ENCODE data around the gene MAP1LC3B.
"Not testable (repeated sequence)": the region's sequence is repeated elsewhere in the genome, so short reads cannot be mapped to it uniquely, and the experiment has no call there.

The MAP1LC3B gene

DNA sequence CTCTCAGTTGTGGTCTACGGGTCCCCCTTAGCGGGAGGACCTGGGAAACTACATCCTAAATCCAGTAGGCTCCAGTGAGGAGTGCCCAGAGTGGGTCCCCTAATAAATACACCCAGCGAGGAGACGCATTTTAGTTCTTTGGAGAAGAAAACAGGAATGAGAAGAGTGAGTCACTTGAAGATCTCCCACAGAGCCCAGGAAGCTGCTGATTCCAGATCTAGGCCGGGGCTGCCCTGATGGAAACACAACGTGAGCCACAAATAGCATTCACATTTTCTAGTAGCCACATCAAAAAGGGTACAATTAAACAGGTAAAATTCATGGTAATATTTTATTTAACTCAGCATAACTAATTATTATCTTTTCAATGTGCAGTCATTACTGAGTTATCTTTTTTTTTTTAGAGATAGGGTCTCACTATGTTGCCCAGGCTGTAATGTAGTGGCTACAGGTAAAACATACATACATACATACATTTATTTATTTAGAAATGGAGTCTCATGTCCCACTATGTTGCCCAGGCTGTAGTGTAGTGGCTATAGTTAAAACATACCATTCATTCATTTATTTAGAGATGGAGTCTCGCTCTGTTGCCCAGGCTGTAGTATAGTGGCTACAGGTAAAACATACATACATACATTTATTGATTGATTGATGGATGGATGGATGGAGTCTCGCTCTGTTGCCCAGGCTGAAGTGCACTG is 30.1 kb upstream of the MAP1LC3B start:
- no peak for FAIRE-seq

DNA sequence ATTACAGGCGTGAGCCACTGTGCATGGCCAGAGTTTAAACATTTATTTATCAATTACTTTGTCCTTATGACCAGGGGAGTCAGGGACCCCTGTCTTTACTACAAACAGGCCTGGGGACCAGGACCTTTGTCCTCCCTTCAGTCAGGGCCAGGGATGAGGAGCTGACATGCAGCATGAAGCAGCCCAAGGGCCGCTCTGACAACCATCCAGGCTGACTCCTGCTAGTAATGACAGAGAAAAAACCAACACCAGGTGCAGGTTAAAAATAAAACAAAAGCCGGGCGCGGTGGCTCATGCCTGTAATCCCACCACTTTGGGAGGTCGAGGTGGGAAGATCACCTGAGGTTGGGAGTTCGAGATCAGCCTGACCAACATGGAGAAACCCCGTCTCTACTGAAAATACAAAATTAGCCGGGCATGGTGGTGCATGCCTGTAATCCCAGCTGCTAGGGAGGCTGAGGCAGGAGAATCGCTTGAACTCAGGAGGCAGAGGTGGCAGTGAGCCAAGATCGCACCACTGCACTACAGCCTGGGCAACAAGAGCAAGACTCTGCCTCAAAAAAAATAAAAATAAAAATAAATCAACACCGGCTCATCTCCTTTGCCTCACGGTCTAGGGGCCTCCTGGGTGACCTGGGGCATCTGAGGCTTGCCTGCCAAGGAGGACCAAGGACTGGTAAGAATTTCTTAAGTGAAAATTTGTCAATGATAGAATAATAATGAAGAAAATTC is 29.1 kb upstream of the MAP1LC3B start:
- not testable (repeated sequence) for FAIRE-seq

GRCh38 chr16:87363771-87364455 is 28.2 kb upstream of the MAP1LC3B start:
- no peak for FAIRE-seq

DNA sequence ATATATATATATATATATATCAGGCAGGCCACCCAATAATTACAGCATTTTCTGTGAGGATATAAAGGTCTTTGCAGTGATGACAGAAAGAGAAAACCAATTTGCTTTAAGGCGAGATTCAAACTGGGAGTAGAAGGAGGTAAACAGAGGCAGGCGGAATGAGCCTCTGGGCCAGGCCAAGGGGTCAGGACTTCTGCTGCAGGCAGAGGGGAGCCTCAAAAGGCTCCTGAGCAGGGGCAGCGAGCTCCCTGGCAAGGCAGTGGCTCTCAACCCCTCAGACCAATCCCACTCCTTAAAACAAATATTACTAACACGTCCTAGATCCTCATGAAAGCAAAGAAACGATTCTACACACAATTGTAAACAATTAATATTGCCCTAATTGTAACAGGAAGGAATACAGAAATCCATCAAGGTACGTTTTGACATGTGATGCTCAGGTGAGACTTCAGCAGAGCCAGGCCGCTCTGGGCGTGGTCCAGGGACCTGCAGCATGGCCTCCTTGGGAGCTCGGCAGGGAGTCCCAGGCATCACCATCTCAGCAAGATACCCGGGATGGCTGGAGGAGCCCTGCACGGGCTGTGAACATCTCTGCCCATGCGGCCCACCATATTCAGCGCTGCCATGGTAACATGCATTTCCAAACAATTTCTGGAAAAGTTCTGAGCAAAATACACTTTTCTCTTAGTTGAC is 27.0 kb upstream of the MAP1LC3B start:
- no peak for FAIRE-seq

GRCh38 chr16:87366288-87366687 is 25.8 kb upstream of the MAP1LC3B start:
- FAIRE-seq, result no peak

DNA sequence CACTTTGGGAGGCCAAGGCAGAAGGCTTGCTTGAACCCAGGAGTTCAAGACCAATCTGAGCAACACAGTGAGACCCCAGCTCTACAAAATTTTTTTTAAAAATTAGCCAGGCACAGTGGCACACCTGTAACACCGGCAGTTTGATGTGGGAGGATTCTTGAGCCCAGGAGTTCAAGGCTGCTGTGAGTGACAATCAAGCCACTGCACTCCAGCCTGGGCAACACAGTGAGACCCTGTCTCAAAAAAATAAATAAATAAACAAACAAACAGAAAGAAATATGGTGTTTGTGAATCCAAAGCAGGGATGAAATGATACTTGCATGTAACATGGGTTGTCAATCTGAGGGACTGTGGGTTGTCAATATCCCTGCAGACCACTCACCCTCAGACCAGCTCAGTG is 25.2 kb upstream of the MAP1LC3B start:
- no peak for FAIRE-seq

DNA sequence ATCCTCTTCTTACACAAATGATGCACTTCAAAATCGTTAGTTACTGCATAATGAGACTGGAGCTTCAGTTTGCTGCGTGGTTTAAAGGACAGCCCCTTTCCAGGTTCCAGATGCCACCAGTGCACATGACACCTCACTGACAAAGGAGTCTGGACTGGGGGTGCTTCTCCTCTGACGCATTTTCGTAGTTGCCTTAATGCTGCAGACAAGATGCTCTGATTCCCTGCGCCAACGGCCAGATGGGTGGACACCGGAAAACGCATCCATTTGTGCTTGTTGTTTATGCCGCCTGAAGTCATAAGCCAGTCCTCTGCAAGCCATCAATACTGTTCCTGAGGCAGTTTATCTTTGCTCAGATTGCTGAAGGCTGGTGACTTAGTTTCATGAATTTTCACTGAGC is 24.6 kb upstream of the MAP1LC3B start:
- FAIRE-seq, result no peak

DNA sequence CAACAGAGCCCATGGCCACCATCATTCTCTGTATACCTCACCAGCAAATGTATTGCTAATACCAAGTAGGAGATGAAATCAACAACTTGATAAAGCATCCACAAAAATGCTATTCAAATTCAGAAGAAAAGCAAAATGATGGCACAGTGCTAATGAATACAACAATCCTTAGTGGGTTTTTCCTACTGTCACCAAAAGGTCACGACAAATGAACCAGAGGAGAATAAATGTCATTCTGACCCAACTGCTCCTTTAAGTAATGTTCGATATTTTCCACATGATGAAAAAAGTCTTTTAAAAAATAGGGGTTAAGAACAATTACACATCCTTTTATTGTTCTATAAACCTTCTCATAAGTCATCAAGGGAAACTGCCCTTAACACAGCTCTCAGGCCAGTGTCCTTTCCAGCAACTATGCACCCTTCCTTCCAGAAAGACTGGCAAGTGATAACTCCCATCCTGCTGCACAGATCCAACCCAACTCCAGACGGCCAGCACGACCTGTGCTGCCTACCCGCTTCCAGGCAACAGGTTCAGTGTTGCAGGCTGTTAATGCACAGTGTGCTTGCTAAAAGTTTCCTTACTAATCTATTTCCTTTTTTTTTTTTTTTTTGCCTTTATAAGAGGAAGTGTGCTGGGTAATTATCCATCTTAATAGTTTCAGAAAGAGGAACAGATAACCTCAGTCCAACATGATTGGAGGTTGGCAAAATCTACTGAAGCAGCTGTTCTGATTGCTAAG is 23.9 kb upstream of the MAP1LC3B start:
- no peak for FAIRE-seq

DNA sequence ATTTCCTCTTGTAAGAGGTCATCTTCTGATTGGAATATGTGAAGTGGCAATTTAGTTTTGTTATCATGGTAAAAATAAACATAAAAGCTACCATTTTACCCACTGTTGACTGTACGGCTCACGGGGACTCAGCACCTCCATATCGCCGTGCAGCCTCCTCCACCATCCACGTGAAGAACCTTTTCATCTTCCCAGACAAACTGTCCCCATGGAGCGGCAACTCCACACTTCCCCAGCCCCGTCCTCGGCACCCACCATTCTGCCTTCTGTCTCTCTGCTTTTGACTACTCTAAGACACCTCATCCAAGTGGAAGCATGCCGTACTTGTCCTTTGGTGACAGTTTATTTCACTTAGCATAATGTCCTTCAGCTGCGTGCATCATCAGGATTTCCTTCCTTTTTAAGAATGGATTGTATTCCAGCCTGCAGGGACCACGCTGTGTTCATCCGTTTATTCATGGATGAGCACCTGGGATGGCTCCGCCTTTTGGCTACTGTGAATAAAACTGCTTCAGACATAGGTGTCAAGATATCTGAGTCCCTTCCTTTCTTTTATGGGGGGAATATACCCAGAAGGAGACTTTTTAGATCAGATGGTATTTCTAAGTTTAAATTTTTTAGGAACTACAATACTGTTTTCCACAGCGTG is 22.9 kb upstream of the MAP1LC3B start:
- no peak for FAIRE-seq

DNA sequence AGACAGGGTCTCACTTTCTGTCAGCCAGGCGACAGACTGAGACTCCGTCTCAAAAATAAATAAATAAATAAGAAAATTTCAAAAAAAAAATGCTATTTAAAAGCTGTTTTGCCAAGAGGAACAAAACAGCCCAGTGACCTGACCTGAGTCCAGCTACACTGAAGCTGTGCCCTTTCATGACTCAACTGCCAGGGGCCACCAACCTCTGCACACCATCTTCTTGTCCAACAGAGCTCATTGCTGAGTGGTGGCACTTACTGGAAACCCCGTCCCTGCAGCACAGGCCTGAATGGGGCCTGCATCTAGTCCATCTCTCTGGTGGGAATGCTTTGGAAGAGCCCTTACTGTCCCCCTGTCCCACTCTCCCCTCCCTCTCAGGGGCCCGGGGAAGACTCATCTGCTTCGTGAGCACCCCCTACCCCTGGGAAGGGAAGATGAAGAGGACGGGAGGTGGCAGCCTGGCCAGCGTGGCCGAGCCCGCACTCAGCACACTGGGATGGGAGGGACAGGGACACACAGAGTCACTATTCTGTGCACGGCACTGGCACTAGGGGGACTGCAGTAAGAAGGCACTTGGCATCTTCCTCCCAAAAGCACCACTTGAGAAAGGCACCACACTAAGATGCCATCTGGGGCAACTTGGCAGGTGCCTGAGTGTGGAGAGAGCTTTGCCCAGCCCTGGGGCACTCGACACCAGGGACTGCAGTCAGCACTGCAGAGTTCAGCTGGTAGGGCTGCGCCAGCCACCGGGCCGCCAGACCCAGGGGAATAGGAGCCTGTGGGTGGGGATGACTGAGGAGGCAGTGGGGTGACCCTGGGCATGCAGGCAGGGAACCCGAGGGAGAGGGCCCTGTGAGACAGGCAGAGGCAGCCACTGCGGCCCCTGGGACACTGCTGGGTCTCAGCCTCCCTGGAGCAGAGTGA is 22.1 kb upstream of the MAP1LC3B start:
- no peak for FAIRE-seq

GRCh38 chr16:87371261-87371866 is 20.8 kb upstream of the MAP1LC3B start:
- no peak for FAIRE-seq

- no peak for FAIRE-seq
These were observed 19.8 kb upstream of the MAP1LC3B start for GRCh38 chr16:87372305-87372704.

GRCh38 chr16:87374313-87374712 is 17.8 kb upstream of the MAP1LC3B start:
- no peak for FAIRE-seq

DNA sequence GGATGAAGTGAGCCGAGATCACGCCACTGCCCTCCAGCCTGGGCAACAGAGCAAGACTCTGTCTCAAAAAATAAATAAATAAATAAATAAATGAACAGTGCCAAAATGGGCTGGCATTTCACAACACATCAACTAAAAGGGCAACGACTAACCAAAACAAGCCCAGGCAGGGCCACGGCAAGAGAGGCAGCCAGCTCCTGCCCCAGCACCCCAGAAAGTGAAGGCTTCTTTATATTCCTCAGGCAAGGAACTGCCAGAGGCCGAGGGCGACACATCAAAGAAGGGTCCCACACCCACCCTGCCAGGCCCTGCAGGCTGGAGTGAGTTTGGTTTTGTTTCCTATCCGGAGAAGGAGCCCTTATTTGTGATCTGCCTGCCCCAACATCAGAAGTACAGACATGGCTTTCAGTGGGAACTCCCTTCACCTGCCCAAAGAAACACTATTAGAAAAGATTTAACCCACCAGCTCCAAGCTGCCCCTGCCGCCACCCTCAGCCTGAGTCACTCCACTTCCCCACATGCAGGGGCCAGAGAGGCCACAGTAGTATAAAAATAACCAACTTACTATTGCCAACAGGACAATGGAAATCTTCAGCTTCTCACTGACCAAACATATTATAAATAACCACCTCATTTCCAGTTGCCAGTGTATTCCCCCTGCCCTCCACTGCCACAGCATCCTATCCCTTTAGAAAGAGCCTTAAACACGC is 16.6 kb upstream of the MAP1LC3B start:
- FAIRE-seq, result no peak

- FAIRE-seq, result no peak
These were observed 15.5 kb upstream of the MAP1LC3B start for GRCh38 chr16:87376660-87377059.

DNA sequence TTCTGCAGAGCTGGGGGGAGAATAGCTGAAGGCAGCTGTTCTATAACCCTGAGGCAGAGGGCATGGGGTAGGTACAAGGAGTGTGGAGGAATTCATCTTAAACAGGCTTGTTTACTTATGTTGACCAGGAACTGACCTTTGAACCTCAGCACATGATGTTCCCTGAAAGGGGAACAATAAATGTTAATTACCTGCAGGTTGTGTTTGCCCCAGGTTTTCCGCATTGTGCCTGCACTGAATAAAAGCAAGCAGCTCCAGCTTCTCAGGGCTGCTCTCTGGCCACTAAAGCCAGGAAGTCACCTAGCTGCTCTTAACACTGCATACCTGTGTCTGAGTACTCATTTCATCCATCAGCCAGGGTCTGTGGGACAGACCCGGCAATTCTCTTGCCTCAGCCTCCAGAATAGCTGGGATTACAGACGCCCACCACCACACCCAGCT is 12.8 kb upstream of the MAP1LC3B start:
- not testable (repeated sequence) for FAIRE-seq

- FAIRE-seq, result no peak
These were observed 11.7 kb upstream of the MAP1LC3B start for GRCh38 chr16:87380403-87380802.

DNA sequence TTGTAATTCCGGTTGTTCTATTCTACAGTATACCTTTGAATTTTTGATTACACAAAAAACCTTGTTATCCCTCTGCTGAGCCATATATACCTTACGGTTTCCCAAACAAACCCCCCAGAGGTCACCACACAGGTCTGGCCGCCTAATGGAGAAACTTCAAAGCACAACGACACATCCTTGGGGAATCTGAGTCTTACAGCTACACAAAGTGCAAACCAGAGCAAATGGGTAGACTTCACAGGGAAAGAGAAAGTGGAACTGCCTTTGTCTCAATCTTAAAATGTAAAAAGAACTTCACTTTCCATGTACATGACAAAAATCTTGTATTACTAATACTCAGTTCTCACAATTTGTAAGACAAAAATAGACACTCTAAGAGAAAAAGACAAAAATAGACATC is 11.3 kb upstream of the MAP1LC3B start:
- no peak for FAIRE-seq

DNA sequence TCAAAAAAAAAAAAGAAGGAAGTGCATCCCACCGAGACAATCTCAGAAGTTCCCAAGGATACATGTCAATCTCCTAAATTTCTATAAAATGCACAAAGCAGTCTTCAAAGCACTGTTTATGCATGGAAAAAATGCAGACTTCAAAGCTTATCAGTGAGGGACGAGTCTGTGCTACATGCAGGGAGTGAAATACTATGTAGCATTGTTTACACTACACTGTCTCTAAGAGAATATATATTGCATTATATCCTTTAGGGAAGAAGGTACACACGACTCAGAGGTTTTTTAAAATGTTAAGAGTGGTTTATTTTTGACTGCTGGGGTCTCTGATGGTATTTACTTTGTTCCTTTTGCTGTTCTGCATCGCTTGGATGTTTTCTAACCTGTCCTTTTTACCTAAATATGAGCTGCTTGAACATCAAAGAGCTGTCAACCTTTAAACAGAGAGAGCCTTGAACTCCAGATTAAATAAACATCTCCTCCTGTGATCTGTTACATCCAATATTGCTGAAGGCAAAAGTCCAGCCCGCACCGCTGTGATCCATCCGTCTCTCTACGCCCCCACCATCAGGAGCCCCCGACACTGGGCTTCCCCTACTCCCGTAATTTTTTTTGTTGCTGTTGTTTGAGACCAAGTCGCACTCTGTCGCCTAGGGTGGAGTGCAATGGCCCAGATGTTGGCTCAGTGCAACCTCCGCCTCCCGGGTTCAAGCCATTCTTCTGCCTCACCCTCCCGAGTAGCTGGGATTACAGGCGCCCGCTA is 9.9 kb upstream of the MAP1LC3B start:
- FAIRE-seq, result no peak

Measured in A204.1 (cell line).